WERI-Rb-1 (cell line): ENCODE measurements around the gene NFKB2.

Source experiments
- DNase-seq: peaks from one replicate; pipeline ENCODE4 v3.0.0-alpha.2; 2020
- H3K27ac ChIP-seq: fragments of 250-450 bp; sonication (Bioruptor Pico); 2 replicates; pipeline ENCODE4 v1.5.1; 2020; ENCODE audit warnings: mild to moderate bottlenecking, moderate library complexity
- H3K27me3 ChIP-seq: fragments of 250-450 bp; sonication (Bioruptor Pico); 2 replicates; pipeline ENCODE4 v1.5.1; 2021; ENCODE audit warnings: mild to moderate bottlenecking, low read depth, moderate library complexity; ENCODE audit not compliant: insufficient read depth, severe bottlenecking
- H3K36me3 ChIP-seq: fragments of 250-450 bp; sonication (Bioruptor Pico); 2 replicates; pipeline ENCODE4 v1.5.1; 2020; ENCODE audit warnings: mild to moderate bottlenecking, moderate library complexity
- H3K4me3 ChIP-seq: 2 replicates; pipeline ENCODE4 v1.5.1; 2011; ENCODE audit warnings: low read depth, mild to moderate bottlenecking, control low read depth, low read length
- H3K9me3 ChIP-seq: fragments of 250-450 bp; sonication (Bioruptor Pico); 2 replicates; pipeline ENCODE4 v1.5.1; 2021; ENCODE audit warnings: mild to moderate bottlenecking, moderate library complexity; ENCODE audit not compliant: severe bottlenecking
- TF ChIP-seq, protein P1 (sequence below): IDR thresholded peaks from 2 replicates; pipeline ENCODE4 v1.5.1; 2011; ENCODE audit warnings: low read depth, mild to moderate bottlenecking, control low read depth, inconsistent platforms, low read length

The NFKB2 gene

DNA sequence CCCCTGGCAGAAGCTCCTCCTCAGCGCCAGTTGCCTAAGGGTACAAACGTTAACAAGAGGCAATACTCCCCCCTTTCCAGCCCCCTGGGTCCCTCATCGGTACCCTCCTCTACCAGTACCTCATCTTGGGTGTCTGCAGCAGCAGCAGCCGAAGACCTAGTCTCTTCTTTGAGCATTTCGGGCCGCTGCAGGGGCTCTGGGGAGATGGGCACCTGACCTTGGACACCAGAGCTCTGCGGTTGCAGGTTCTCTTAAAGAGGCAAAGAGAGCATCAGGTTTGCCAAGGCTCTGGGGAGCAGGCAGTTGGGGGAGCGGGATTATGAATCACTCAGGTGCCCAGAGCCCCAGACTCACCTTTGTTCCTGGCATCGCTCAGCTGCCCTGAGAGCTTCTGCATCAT lies 28.6 kb downstream of the NFKB2 start:
- Histone ChIP-seq H3K9me3 (no peaks in the 10 kb centered on the region), H3K27me3 (no peaks in the 10 kb centered on the region), H3K4me3 (no peak overlapping the region), H3K36me3 (peaks cover 36% of the 10 kb centered on the region), H3K27ac (no peak overlapping the region)
- no peak for DNase-seq
- TF ChIP-seq, protein P1, sequence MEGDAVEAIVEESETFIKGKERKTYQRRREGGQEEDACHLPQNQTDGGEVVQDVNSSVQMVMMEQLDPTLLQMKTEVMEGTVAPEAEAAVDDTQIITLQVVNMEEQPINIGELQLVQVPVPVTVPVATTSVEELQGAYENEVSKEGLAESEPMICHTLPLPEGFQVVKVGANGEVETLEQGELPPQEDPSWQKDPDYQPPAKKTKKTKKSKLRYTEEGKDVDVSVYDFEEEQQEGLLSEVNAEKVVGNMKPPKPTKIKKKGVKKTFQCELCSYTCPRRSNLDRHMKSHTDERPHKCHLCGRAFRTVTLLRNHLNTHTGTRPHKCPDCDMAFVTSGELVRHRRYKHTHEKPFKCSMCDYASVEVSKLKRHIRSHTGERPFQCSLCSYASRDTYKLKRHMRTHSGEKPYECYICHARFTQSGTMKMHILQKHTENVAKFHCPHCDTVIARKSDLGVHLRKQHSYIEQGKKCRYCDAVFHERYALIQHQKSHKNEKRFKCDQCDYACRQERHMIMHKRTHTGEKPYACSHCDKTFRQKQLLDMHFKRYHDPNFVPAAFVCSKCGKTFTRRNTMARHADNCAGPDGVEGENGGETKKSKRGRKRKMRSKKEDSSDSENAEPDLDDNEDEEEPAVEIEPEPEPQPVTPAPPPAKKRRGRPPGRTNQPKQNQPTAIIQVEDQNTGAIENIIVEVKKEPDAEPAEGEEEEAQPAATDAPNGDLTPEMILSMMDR = no peak

DNA sequence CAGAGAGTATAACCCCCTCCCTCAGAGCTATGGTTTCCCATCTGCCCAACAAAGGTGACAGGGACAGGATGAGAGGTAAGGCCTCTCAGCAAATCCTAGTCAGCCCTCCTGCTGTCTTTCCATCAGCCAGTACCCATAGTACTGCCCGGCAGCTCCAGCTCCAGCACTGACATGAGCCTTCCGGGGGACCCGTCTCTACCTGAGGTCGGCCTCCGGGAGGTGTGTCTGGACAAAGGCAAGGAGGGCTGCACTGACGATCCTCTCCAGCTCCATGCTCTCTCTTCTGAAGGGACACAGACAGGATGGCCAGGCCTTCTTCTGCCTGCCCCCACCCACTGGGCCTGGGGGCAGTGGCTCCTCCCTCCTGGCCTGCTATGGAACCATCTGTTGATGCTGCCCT lies 29.4 kb downstream of the NFKB2 start:
- no peaks in the 10 kb centered on the region for H3K9me3 ChIP-seq
- DNase-seq = no peak
- H3K27ac ChIP-seq = peak overlapping the region; percentile 5
- TF ChIP-seq, protein P1 = no peak
- H3K4me3 ChIP-seq = no peak overlapping the region
- H3K36me3 ChIP-seq = peaks cover 36% of the 10 kb centered on the region
- H3K27me3 ChIP-seq = no peaks in the 10 kb centered on the region

DNA sequence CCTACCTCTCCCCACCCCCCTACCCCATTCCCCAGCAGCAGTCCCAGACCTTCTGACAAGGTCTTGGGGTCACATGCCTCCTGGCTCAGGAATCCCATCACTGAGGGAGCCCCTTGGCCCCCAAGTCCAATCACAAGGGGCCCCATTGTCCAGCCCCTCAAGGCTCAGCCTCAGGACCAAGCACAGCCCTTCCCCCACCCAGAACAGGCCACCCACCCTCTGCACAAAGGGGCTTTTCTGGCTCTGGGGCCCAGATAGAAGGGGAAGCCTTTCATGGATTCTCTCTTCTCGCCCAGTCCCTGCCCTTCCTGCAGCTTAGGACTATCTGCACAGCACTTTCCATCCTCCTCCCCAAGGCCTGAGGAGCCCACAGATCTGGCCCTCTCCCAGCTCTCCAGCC lies 29.9 kb downstream of the NFKB2 start:
- TF ChIP-seq, protein P1 = no peak
- Histone ChIP-seq H3K27ac (no peak overlapping the region; the same call in 1 of the 2 replicates), H3K9me3 (no peaks in the 10 kb centered on the region), H3K36me3 (peaks cover 36% of the 10 kb centered on the region), H3K27me3 (no peaks in the 10 kb centered on the region), H3K4me3 (no peak overlapping the region)
- DNase-seq = no peak

DNA sequence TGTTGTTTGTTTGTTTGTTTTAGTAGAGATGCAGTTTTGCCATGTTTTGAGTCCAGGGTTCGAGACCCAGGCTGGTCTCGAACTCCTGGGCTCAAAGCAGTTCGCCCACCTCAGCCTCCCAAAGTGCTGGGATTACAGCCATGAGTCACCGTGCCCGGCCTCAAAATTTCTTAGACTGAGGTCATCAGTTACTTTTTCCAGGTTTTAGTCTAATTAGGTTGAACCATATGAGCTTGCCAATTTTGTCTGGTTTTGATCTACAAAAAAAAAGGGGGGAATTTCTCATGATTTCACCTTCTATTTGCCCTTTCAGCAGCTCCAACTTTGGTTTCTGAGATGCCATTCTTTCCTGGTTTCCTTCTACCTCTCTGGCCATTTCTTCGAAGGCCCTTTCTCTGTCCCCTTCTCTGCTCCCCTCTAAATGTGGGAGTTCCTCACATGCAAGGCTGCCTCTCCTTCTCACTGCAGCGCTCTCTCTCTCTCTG lies 31.3 kb downstream of the NFKB2 start:
- H3K9me3 ChIP-seq = no peaks in the 10 kb centered on the region
- H3K36me3 ChIP-seq = peaks cover 35% of the 10 kb centered on the region
- no peaks in the 10 kb centered on the region for H3K27me3 ChIP-seq
- DNase-seq = no peak
- TF ChIP-seq, protein P1 = no peak
- H3K27ac ChIP-seq = no peak overlapping the region
- H3K4me3 ChIP-seq = no peak overlapping the region

DNA sequence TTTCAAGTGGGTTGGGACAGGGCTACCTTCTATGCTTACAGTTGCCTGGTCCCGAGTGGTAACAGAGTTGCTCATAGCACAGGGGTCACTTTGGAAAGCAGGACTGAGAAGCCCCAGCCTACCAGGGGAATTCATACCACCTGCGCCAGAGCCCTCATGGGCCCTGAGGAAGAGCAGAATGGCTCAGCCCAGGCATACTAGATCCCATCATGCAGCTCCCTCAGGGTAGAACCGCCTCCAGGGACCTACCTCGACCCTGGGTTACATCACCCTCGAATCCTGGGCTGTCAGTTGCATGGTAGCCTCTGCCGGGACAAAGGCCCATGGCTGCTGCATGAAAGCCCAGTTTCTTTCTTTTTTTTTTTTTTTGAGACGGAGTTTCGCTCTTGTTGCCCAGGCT lies 34.0 kb downstream of the NFKB2 start:
- TF ChIP-seq, protein P1 = no peak
- DNase-seq = no peak
- H3K27me3 ChIP-seq = no peaks in the 10 kb centered on the region
- no peak overlapping the region for H3K4me3 ChIP-seq
- H3K9me3 ChIP-seq = no peaks in the 10 kb centered on the region
- H3K27ac ChIP-seq = no peak overlapping the region
- H3K36me3 ChIP-seq = peaks cover 13% of the 10 kb centered on the region

DNA sequence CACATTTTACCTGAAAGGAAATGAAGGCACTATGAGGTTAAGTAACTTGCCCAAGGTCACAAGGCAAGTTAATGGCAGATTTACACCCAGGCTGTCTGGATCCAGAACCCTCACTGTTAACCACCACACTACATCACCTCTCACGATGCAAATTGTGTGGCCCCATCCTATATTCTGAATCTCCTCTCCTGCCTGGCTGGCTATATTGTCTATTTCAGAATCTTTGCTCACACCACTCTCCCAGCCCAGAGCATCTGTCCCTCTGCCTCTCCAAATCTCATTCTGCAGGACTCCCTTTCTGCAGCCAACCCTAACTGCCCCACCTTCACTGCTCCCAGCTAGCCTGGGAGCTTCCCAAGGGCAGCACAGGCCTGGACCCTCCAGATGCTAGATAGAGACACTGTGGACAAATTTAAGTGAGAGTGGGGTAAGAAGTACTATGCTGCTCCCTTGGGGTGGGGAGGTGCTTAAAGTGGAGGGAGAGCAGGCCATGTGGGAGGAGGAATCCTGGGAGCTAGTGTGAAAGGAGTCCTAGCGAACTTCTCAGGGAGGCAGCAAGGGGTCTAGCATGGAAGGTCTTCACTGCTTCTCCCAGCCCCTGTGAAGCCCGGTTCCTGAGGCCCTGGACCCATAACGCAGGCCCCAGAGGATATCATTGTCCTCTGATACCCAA lies 36.1 kb downstream of the NFKB2 start:
- Histone ChIP-seq H3K27ac (peak overlapping the region; percentile 92), H3K9me3 (no peaks in the 10 kb centered on the region), H3K36me3 (peaks cover 8% of the 10 kb centered on the region), H3K4me3 (peak overlapping the region; percentile 96), H3K27me3 (no peaks in the 10 kb centered on the region)
- DNase-seq = peak; percentile 50
- TF ChIP-seq, protein P1 = no peak
